HG02798 (cell line): Measurements from ENCODE around the gene SCAMP3.
"Not testable (repeated sequence)": the region's sequence is repeated elsewhere in the genome, so short reads cannot be mapped to it uniquely, and the experiment has no call there.

Source experiments
- ATAC-seq: cut with Tn5 transposase; IDR thresholded peaks from one replicate; pipeline ENCODE4 v1.9.1; 2021; ENCODE audit warnings: mild to moderate bottlenecking; ENCODE audit not compliant: unreplicated experiment, poor library complexity

The SCAMP3 gene

DNA sequence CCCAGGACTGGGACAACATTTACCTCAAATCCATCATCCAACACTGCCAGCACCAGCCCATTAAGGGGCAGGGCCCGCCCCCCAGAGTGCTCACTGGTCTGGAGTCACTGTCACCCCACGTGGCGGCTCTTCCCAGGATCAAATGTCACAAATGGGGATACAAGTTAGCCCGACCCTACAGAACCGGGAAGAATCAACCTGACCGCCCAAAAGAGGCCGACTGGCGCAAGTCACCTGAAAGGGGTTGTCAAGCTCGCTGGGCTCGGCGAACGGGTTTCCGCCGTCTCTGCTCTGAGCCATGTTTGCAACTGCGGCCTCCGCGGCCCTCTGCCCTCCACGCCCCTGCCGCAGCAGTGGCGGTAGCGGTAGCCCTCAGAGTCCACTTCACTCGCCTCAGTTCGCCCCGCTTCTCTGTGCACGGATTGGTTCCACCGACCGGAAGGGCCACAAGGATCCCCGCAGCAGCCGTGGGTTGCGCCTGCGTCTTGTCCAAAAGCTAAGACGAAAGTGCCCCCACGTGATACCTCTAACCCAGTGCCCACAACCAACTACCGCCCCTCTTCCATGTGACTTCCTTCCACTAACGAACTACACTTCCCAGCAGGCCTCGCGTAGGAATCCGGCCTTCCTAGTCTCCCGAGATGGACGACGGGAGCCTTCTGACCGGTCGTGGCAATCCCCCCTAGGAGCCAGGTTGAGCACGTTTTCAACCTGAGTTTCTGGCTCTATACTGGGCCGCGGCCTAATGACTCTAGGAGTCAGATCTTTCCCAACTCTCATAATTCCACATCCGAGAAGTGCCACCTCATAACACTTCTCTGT is at the start of gene SCAMP3:
TSS of gene SCAMP3 (minus strand) at position 509 of the 822 bp plus-strand sequence. CDS start at position 300, 209 bp downstream.
- ATAC-seq: peak; percentile 96

DNA sequence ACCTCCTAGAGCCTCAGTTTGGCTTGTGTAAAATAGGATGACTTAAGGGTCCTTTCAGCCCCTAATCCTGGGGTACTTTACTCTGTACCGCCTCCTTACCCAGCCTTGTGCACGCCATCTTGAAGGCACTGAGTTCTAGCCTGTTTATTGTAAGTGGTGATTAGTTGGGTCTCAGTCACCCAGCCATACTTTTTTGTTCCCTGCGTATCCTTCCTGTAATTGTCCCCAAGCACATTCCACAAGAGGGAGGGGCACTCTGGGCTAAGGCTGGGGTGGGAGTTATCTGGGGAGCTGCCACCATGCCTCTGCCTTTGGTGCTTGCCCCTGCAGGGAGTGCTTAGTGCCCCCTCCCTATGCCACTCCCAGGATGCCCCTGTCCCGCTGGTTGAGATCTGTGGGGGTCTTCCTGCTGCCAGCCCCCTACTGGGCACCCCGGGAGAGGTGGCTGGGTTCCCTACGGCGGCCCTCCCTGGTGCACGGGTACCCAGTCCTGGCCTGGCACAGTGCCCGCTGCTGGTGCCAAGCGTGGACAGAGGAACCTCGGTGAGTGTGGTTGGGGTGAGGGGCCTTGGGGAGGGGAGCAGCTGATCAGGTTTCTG is 47.4 kb upstream of the SCAMP3 start:
- no peak for ATAC-seq

GRCh38 chr1:155308493-155309422 is 46.6 kb upstream of the SCAMP3 start, which contains the start of gene FDPS:
Gene FDPS (plus strand): TSS chr1:155308866. CDS start chr1:155309790, 924 bp downstream.
- peak; percentile 97 for ATAC-seq

GRCh38 chr1:155307247-155307740 is 45.1 kb upstream of the SCAMP3 start:
- ATAC-seq: no peak

DNA sequence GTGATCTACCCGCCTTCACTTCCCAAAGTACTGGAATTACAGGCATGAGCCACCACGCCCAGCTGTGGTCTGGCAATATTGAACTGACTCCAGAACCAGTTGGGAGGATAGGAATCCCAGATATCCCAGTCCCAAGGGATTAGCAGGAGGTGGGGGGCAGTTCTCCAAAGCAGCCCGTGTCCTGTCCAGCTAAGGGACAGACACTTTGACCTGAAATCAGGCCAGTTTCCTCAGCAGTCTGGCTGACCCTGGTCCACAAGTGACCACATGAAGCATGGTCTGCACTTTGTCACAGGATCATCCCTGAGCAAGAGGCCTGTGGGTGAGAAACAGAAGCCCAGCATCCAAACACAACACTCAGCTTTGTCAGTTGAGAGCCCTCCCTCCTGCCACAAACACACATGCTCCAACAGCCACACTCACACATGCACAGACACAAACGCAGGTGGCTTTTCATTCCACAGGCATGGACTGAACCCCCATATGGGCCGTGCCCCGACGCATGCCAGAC is 43.8 kb upstream of the SCAMP3 start:
- ATAC-seq: no peak

DNA sequence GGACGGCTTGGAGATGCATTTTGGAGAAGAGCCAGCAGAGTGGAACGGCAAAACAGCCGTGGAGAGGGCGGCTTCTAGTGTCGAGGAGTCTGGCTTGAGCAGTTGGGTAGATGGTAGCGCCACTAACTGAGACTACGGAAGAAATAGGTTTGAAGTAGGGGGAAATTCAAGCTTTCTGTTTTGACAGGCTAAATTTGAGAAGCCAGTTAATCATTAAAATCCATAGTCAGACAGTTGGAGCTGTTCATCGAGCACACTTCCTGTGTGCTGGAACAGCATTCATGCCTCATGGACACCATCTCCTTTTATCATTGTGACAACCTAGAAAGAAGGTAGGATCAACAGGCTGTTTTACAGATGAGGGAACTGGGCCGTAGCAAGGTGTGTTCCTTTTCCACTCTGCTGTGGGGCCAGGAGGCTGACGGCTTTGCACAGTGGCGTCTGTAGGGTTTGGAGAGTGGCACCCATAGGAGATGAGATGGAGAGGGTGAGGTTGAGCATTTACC is 42.5 kb upstream of the SCAMP3 start:
- ATAC-seq: no peak

- ATAC-seq: no peak
Measured at GRCh38 chr1:155301342-155301841, 39.2 kb upstream of the SCAMP3 start, which contains the start of gene PKLR. Gene PKLR (minus strand): TSS chr1:155301438. CDS start chr1:155301395, 43 bp downstream.

DNA sequence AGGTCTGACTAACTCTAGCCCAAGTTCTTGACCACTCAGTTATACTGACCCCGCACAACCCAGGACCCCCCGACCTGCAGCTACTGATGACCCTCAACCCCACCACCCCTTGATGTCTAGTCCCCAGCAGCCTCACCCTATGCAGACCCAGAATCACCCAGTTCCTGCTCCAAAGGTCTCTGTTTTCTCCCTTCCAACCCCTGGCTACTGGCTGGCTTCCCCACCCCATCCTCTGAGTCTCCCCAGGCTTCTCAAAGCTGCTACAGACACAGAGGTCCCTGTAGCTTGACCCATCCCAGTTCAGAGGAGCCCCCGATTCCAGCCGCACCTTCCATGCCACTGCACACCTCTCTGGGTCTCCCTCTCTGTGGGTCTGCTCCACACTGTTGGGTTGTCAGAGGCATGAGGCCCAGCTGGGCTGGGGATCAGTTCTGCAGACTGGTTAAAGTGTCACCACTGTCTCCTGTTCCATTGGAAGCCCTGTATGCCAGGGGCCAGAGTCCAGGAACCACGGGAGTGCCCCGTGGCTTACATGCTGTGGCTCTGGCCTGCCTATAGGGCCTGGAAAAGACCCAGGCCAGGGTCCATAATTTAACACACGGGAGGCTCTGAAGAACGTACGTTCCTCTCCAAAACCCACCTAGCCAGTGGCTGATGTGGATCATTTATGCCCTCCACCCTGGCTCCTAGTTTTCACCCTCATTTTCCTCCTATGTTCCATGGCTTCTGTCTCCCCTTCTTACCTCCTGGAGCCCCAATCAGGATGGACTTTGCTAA is 38.6 kb upstream of the SCAMP3 start:
- ATAC-seq: no peak

- ATAC-seq: no peak
Measured at GRCh38 chr1:155300024-155300423, 37.9 kb upstream of the SCAMP3 start.

- ATAC-seq: no peak
Measured at GRCh38 chr1:155297384-155297783, 35.2 kb upstream of the SCAMP3 start.

- no peak for ATAC-seq
Measured at GRCh38 chr1:155296661-155297060, 34.5 kb upstream of the SCAMP3 start.

DNA sequence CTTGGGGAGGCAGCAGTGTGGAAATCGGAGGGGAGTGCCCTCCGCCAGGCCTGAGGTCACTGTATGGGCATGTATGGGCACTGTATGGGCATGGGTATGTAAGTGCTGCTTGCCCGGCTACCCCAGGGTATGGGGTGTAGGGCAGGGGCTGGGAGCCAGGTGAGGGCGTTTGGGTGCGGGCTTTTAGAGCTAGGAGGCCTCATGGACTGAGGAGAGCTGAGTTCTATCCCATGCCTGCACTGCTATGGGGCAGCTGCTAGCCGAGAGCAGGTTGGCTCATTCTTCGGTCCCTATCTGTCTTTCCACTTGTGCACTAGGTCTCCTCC is 33.7 kb upstream of the SCAMP3 start:
- ATAC-seq: no peak

DNA sequence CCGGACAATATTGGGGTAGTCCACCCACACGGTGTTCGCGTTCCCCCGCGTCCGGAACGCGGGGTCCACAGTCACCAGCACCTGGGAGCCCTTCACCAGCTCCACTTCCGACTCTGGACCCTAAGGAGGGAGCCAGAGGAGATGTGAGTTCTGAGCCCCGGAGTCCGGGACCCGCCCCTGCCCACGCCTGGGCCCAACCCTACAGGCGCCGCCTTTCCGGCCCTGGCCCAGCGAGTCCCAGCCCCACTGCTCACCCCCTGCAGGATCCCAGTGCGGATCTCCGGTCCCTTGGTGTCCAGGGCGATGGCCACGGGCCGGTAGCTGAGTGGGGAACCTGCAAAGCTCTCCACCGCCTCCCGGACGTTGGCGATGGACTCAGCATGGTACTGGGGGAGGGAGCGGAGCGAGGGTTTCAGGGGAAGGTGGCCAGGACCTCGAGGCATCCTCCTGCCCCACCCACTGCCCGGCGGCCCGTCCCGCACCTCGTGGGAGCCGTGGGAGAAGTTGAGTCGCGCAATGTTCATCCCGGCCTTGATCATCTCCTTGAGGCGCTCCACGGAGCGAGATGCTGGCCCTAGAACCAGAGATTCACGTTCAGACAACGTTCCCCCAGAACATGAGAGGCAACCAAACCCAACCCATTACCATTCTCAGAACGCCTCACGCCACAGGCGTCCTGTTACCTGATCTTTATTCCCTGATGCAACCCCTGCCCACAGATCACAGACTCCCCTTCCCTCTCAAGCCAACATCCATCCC is 33.2 kb upstream of the SCAMP3 start:
- ATAC-seq: no peak

DNA sequence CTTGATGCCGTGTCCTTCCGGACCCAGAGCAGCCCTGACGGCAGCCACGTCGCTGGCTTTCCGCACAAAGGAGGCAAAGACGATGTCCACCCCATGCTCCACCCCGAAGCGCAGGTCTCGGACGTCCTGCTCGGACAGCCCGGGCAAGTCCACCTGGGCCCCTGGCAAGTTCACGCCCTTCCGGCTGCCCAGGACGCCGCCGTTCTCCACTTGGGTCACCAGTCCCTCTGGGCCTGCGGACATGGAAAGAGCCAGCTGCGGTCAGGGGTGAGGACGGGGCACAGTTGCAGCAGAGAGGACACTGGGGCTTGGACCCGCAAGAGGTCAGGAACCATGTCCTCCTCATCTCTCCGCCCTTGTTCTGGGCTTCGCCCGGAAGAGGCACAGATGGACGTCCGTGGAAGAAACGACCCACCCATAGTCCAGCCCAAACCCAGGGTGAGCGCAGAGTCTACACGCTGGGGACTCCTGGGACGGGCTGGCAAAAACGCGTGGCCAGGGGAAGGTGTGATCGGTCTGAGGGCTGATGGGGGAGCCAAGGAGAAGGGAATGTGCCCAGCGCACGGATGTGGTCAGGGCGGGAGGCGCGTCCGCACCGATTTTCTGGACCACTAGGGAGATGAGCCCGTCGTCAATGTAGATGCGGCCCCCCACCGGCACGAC is 32.5 kb upstream of the SCAMP3 start:
- no peak for ATAC-seq

DNA sequence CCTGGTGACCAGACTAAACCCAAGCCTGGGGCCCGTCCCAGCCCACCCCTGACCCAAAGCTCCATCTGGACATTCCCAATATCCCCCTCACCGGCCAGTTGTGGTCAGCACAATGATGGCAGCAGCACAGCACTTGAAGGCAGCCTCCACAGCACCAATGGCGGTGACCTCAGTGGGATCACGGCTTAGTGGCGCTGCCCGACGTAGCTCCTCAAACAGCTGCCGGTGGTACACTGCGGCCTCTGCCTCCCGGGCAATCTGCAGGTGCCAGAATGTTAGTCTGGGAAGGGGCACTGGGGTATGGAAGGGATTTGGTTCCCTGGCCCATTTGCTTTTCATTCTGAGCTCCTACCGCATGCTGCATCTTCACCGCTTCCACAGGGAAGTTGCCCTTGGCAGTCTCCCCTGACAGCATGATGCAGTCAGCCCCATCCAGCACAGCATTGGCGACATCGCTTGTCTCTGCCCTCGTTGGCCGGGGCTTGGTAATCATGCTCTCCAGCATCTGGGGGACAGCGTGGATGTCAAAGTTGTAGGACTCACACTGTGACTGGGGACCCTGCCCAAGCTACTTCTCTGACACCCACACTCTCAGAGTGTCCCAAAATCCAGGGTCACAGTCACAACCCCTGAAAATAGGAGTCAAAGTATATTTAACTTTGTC is 31.1 kb upstream of the SCAMP3 start:
- ATAC-seq: no peak

- not testable (repeated sequence) for ATAC-seq
Measured at GRCh38 chr1:155291006-155291405, 28.8 kb upstream of the SCAMP3 start.

GRCh38 chr1:155287987-155288543 is 25.9 kb upstream of the SCAMP3 start:
- no peak for ATAC-seq
